Measurements from ENCODE around the gene NUMBL. TPM values are rescaled to one million over a fixed set of nuclear protein-coding genes. Genes with fewer than 3 reads are reported as not detected.

Gene NUMBL
- total RNA-seq, 1 donor from 2014 or later, result 20.7 TPM

- peak; percentile 81 for DNase-seq (ENCODE audit: low spot score)
- intact Hi-C loops (cut with DNase I), result loop anchor here (5.0 to 10.0 kb wide), 3 partner anchors 115 to 1303 kb away; partner anchors contain the start of genes LTBP4, PLEKHG2 and SERTAD3
Observed at GRCh38 chr19:40717325-40717879, 27.0 kb upstream of the NUMBL start.

DNA sequence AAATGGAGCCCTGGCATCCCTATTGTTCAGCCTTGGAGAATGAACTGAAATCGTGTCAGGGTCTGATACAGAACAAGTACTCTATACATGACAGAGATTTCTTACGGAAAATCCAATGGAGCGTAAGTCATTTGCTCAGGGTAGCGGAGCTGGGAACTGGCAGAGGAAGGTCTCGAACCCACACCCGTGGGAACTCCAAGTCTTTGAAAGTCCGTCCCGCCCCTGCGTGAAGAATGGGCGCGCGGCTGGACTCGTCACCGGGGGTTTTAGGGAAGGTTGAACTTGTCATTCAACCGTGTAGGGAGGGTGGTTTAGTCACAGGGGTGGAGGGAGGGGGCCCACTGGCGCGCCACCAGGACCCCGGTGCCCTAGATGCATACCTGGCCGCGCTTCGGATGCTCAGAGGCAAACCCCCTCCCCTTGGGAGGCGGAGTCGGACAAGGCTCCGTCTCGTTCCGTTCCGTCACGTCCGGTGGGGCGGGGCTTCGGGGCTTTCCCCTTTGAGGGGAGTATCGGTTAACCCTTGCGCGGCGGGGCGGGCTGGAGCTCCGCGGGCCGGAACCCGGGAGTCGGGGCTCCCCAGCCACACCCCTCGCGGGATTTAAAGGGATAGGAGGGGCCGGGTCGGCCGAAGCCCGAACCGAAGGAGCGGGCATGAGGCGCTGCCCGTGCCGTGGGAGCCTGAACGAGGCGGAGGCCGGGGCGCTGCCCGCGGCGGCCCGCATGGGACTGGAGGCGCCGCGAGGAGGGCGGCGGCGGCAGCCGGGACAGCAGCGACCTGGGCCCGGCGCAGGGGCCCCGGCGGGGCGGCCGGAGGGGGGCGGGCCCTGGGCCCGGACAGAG, 26.3 kb upstream of the NUMBL start, which contains the start of the genes COQ8B and ITPKC:
COQ8B (minus strand) TSS at position 405 of the 843 bp plus-strand sequence. CDS start 2,254 bp downstream, outside the sequence.
ITPKC (plus strand) TSS at position 631 of the 843 bp plus-strand sequence; CDS start at position 655, 24 bp downstream.
- DNase-seq (ENCODE audit: low spot score), result peak; percentile 100
- intact Hi-C loops (cut with DNase I), result loop anchor here (1.0 to 10.0 kb wide), 5 partner anchors 53 to 1302 kb away; partner anchors contain the start of genes LTBP4, PLEKHG2 and SERTAD3

- intact Hi-C loops (cut with DNase I), result loop anchor here (1.0 to 10.0 kb wide), 5 partner anchors 53 to 1301 kb away; partner anchors contain the start of genes LTBP4, PLEKHG2 and SERTAD3
- no peak for DNase-seq (ENCODE audit: low spot score)
Observed at GRCh38 chr19:40716031-40716481, 25.6 kb upstream of the NUMBL start.

- DNase-seq (ENCODE audit: low spot score), result peak; percentile 97
- intact Hi-C loops (cut with DNase I), result loop anchor here (1.0 to 10.0 kb wide), 5 partner anchors 23 to 1300 kb away; partner anchors contain the start of genes ACTMAP, LTBP4, PLEKHG2 and SERTAD3
Observed at GRCh38 chr19:40714441-40715299, 24.2 kb upstream of the NUMBL start.

- intact Hi-C loops (cut with DNase I), result loop anchor here (2.0 to 10.0 kb wide), 3 partner anchors 37 to 1299 kb away; partner anchors contain the start of genes ACTMAP, PLEKHG2, SERTAD3 and SNRPA
- DNase-seq (ENCODE audit: low spot score), result no peak
Observed at GRCh38 chr19:40713939-40714338, 23.5 kb upstream of the NUMBL start.

- DNase-seq (ENCODE audit: low spot score), result no peak
- intact Hi-C loops (cut with DNase I), result loop anchor here (10.0 kb wide), 2 partner anchors 265 to 1295 kb away; partner anchors contain the start of genes PLEKHG2 and SERTAD3
Observed at GRCh38 chr19:40709817-40710216, 19.4 kb upstream of the NUMBL start.

- no peak for DNase-seq (ENCODE audit: low spot score)
- intact Hi-C loops (cut with DNase I), result no loop called here
Observed at GRCh38 chr19:40707615-40708014, 17.2 kb upstream of the NUMBL start.

DNA sequence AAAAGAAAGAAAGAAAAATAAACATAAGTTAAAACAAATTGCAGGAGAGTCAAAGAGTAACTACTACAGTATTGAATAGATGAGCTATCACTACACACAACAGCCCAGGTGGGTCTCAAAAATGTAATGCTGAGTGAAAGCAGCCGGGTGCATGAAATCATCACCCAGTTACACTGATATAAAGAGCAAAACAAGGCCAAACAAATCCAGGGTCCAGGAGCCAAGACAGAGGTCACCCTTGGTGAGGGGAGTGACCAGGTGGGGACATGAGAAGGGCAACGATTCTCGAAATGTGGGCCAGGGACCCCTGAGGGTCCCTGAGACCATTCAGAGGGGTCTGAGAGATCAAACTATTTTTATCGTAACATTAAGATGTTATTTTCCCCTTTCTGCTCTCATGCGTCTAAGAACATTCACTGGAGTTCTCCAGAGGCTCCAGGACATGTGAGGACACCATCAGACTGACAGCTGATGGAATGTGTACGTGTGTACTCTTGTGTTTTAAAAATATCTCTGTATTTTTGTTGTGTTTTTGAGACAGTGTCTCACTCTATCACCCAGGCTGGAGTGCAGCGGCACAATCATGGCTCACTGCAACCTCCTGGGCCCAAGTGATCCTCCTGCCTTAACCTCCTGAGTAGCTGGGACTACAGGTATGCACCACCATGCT, 15.6 kb upstream of the NUMBL start:
- no peak for DNase-seq (ENCODE audit: low spot score)
- intact Hi-C loops (cut with DNase I), result no loop called here

DNA sequence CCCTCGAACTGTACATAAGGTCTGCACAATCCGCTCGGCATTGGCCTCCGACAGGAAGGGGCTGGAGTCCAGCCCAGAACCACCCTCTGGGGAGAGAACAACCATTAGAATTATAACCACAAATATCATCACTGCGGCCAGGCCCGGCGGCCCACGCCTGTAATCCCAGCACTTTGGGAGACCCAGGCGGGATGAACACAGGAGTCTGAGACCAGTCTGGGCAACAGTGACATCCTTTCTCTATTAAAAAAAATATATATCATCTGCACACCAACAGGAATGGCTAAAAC, 14.9 kb upstream of the NUMBL start:
- intact Hi-C loops (cut with DNase I), result no loop called here
- no peak for DNase-seq (ENCODE audit: low spot score)

DNA sequence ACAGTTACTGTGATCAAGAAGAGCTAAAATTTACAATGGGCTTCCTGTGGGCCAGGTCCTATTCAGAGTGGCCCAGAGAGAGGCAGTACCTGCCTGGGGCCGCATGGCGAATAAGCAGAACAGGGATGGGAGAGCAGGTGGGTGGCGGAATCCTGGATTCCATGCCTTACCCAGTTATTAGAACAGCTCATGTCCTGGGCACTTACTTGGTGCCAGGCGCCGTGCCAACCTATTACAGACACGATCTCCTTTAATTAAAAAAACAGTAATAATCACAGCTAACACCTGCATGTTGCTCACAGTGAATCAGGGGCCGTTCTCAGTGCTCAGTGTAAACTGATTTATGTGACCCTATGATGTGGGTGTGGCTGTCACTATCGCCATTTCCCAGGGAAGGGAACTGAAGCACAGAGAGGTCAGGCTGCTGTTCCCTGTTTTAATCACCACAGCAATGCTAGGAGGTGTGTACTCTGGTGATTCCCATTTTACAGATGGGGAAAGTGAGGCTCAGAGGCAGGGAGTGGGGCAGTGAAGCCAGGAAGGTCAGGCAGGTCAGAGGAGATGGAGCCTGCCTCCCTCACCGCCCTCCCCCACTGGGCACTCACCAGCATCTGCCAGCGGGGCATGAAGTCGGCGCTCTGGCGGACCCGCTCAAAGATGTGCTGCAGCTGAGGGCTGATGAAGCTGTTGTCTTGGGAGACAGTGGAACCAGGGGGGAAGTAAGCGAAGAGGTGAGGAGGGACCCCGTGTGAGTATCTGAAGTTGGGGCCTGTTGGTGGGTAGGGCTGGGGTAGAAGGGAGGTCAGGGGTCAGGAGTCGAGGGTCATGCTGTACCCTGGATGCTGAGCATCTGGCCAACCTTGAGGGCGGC, 14.3 kb upstream of the NUMBL start:
- no peak for DNase-seq (ENCODE audit: low spot score)
- intact Hi-C loops (cut with DNase I), result no loop called here

GRCh38 chr19:40703029-40703755, 12.7 kb upstream of the NUMBL start:
- no peak for DNase-seq (ENCODE audit: low spot score)
- intact Hi-C loops (cut with DNase I), result no loop called here

DNA sequence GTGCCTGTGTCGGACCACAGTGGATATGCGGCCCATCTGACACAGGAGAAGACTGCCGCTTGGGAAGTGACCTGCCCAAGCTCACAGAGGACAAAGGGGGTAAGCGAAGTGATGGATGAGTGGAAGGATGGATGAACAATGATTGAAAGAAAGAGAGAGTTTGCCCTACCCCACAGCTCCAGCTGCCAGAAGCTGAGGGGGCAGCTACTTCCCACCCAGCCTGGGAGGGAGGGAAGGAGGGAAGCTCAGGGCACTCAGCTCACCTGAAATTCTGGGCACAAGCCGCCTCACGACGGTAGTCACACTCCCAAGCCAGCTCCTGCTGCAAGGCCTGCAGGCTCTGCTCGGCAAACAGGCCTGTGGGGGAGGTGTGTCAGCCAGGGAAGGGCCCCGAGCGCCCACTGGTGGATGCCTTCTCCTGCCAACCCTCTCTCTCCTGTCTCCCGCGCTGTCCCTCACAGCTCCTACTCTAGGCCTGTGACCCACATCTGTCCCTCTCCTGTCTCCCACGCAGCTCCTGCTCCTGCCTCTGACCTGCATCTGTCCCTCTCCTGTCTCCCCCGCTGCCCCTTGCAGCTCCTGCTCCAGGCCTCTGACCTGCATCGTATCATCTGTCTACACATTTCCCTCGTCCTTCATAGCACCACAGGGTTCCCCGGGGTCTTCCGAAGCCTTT, 12.0 kb upstream of the NUMBL start:
- intact Hi-C loops (cut with DNase I), result no loop called here
- no peak for DNase-seq (ENCODE audit: low spot score)

DNA sequence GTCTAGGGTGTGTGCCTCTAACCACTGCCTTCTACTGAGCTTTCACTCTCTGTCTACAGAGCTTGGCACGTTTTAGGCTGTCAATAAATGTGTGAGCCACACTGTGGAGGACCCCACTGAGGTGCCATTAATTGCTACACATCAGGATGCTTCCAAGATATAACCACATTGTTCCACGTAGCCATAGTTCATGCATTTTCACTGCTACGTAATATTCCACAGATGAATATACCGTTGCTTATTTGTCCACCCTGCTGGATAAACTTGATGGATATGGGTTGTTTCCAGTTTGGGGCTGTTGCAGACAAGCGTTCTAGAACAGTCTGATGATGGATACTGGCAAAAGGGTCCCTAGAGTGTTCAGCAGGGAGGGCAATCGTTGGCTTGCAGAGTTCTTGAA, 11.3 kb upstream of the NUMBL start:
- intact Hi-C loops (cut with DNase I), result no loop called here
- DNase-seq (ENCODE audit: low spot score), result no peak

GRCh38 chr19:40700083-40700482, 9.6 kb upstream of the NUMBL start:
- DNase-seq (ENCODE audit: low spot score), result no peak
- intact Hi-C loops (cut with DNase I), result no loop called here

- intact Hi-C loops (cut with DNase I), result no loop called here
- DNase-seq (ENCODE audit: low spot score), result no peak
Observed at GRCh38 chr19:40697007-40697406, 6.6 kb upstream of the NUMBL start.

DNA sequence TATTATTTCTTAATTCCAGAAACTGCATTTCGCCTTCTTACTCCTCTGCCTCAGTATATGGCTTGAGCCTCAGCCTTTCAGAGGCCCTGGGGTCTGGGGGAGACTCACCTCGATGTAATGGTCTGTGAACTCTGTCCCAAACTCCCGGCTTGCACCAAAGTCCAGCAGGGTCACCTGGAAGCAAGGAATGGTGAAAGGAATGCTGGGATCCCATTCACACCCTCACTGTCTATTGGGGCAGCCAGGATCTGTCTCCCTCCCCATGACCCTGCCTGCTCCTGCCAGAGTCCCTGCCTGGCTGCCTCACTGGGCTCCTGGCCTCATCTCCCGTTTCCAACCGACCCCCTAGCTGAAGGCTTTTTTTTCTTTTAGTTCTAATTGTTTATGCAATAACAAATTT, 5.4 kb upstream of the NUMBL start:
- no peak for DNase-seq (ENCODE audit: low spot score)
- intact Hi-C loops (cut with DNase I), result no loop called here

- DNase-seq (ENCODE audit: low spot score), result no peak
- intact Hi-C loops (cut with DNase I), result no loop called here
Observed at GRCh38 chr19:40693896-40694295, 3.4 kb upstream of the NUMBL start.
